Lung (tissue), 12 donors: ENCODE results near the gene SANBR. TPM values are rescaled to one million over a fixed set of nuclear protein-coding genes. Genes with fewer than 3 reads are reported as not detected.

Source experiments
- ATAC-seq: fragments of 200-7000 bp; cut with Tn5 transposase; one replicate; pipeline ENCODE4 v1.9.1; 2020; ENCODE audit warnings: moderate number of reproducible peaks; ENCODE audit not compliant: insufficient read depth, low FRiP score
- DNase-seq, 3 donors: peaks; one replicate each; pipeline ENCODE4 v3.0.0-alpha.2; 2013 to 2017
- H3K27ac ChIP-seq, 2 donors: one replicate each; pipeline ENCODE4 v1.5.1; 2013; ENCODE audit warnings: mild to moderate bottlenecking in 2 of 2, moderate library complexity in 2 of 2, control low read depth in 1 of 2, inconsistent platforms in 1 of 2, low read depth in 1 of 2, low read length in 1 of 2
- H3K27me3 ChIP-seq, 3 donors: one replicate each; pipeline ENCODE4 v1.5.1; 2013; ENCODE audit warnings: low read length in 2 of 3; ENCODE audit not compliant: control insufficient read depth in 3 of 3, insufficient read depth in 3 of 3
- H3K36me3 ChIP-seq, 4 donors: one replicate each; pipeline ENCODE4 v1.5.1; 2013; ENCODE audit warnings: low read length in 4 of 4, mild to moderate bottlenecking in 1 of 4, moderate library complexity in 1 of 4; ENCODE audit not compliant: control insufficient read depth in 4 of 4, insufficient read depth in 4 of 4
- H3K4me1 ChIP-seq, 5 donors: one replicate each; pipeline ENCODE4 v1.5.1; 2013; ENCODE audit warnings: low read length in 5 of 5, mild to moderate bottlenecking in 2 of 5, moderate library complexity in 1 of 5; ENCODE audit not compliant: control insufficient read depth in 5 of 5, insufficient read depth in 5 of 5
- H3K4me3 ChIP-seq: one replicate; pipeline ENCODE4 v1.5.1; 2013; ENCODE audit warnings: mild to moderate bottlenecking, control low read depth, moderate library complexity
- H3K9ac ChIP-seq, 2 donors: one replicate each; pipeline ENCODE4 v1.5.1; 2013; ENCODE audit warnings: low read length in 2 of 2, control low read depth in 1 of 2; ENCODE audit not compliant: insufficient read depth in 1 of 2
- H3K9me3 ChIP-seq, 4 donors: one replicate each; pipeline ENCODE4 v1.5.1; 2013; ENCODE audit warnings: low read length in 3 of 4, mild to moderate bottlenecking in 1 of 4, moderate library complexity in 1 of 4; ENCODE audit not compliant: control insufficient read depth in 4 of 4, insufficient read depth in 3 of 4
- CTCF ChIP-seq: IDR thresholded peaks from 2 replicates; pipeline ENCODE4 v1.5.1; 2012; ENCODE audit warnings: mild to moderate bottlenecking; ENCODE audit errors: control extremely low read depth, extremely low read depth
- WGBS, 2 donors: extraction: QIAGEN DNeasy Blood & Tissue Kit; methylation state at CpG; one replicate each; pipeline ENCODE4 v1.1.7; 2013; 5-methylcytosine and 5-hydroxymethylcytosine counted together
- polyA plus RNA-seq, 2 donors: library from polyadenylated mRNA; stranded (reverse); fragments of 200-250 nt; gene quantifications; one replicate each; pipeline ENCODE4 v1.2.1, GENCODE V29; 2013
- total RNA-seq, 2 donors: library from RNA; depleted of rRNA in 1 of 2; stranded (reverse); fragments of >200 nt in 1 of 2; gene quantifications; one replicate each; pipeline ENCODE4 v1.2.1, GENCODE V29; 2014 to 2021
- donor health status: control.
- donor health status: control.
- donor health status: Bipolar disorder and iron deficiency.
- donor health status: healthy.
- donor health status: DM: yes; HTN: yes; CAD: no.

The SANBR gene
- total and polyA plus RNA-seq, 4 donors = 4.1 to 27.3 (median 11.8) TPM

GRCh38 chr2:61017003-61017555, 48.6 kb upstream of the SANBR start:
- no peak for TF ChIP-seq CTCF
- H3K9me3 ChIP-seq = no peaks in the 10 kb centered on the region
- H3K36me3 ChIP-seq = peaks cover 0 to 7% (median 4%) of the 10 kb centered on the region in 4 donors
- no peaks in the 10 kb centered on the region for H3K27me3 ChIP-seq
- peak overlapping the region; percentile 87 to 94 for H3K9ac ChIP-seq
- 0% methylated on average over 27 of the region's 27 CpGs for whole genome bisulfite sequencing, 2 donors
- ATAC-seq = peak; percentile 77
- DNase-seq = peak; percentile 80 to 88 (median 85)
- H3K4me3 ChIP-seq = peak overlapping the region; percentile 91
- peak overlapping the region; percentile 84 to 90 for H3K27ac ChIP-seq
- H3K4me1 ChIP-seq = peaks cover 0 to 12% (median 2%) of the 10 kb centered on the region in 5 donors

GRCh38 chr2:61017556-61018317, 47.9 kb upstream of the SANBR start, which contains the start of the genes PEX13 and PUS10:
PEX13 (plus strand) TSS chr2:61017720; CDS start chr2:61017760, 40 bp downstream.
PUS10 (minus strand) TSS chr2:61018255; CDS start chr2:61011890, 6,365 bp downstream.
- H3K9ac ChIP-seq = peak within 1 kb of the TSS; percentile 94 to 98
- peak in 1 of 3 donors; percentile 73 for DNase-seq
- no peak for TF ChIP-seq CTCF
- WGBS, 2 donors = 0% methylated on average over 39 of the region's 39 CpGs
- peak within 1 kb of the TSS; percentile 91 for H3K4me3 ChIP-seq
- H3K27ac ChIP-seq = peak within 1 kb of the TSS; percentile 84 to 90
- H3K9me3 ChIP-seq = no peaks in the 10 kb centered on the region
- ATAC-seq = peak; percentile 91
- peaks cover 0 to 7% (median 6%) of the 10 kb centered on the region in 4 donors for H3K36me3 ChIP-seq
- H3K4me1 ChIP-seq = peaks cover 0 to 12% (median 2%) of the 10 kb centered on the region in 5 donors
- no peaks in the 10 kb centered on the region for H3K27me3 ChIP-seq

GRCh38 chr2:61018318-61018755, 47.3 kb upstream of the SANBR start:
- DNase-seq (peak in 1 of 3 donors; percentile 77), ATAC-seq (no peak)
- no peak for TF ChIP-seq CTCF
- peaks cover 0 to 7% (median 6%) of the 10 kb centered on the region in 4 donors for H3K36me3 ChIP-seq
- peaks cover 0 to 12% (median 2%) of the 10 kb centered on the region in 5 donors for H3K4me1 ChIP-seq
- WGBS, 2 donors = 1% methylated on average over 7 of the region's 7 CpGs
- H3K27ac ChIP-seq = peak overlapping the region; percentile 84 to 90
- peak overlapping the region; percentile 91 for H3K4me3 ChIP-seq
- no peaks in the 10 kb centered on the region for H3K9me3 ChIP-seq
- no peaks in the 10 kb centered on the region for H3K27me3 ChIP-seq
- H3K9ac ChIP-seq = peak overlapping the region; percentile 94 to 98
